ENCODE results near the gene MARCO.

The MARCO gene, protein sequence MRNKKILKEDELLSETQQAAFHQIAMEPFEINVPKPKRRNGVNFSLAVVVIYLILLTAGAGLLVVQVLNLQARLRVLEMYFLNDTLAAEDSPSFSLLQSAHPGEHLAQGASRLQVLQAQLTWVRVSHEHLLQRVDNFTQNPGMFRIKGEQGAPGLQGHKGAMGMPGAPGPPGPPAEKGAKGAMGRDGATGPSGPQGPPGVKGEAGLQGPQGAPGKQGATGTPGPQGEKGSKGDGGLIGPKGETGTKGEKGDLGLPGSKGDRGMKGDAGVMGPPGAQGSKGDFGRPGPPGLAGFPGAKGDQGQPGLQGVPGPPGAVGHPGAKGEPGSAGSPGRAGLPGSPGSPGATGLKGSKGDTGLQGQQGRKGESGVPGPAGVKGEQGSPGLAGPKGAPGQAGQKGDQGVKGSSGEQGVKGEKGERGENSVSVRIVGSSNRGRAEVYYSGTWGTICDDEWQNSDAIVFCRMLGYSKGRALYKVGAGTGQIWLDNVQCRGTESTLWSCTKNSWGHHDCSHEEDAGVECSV

DNA sequence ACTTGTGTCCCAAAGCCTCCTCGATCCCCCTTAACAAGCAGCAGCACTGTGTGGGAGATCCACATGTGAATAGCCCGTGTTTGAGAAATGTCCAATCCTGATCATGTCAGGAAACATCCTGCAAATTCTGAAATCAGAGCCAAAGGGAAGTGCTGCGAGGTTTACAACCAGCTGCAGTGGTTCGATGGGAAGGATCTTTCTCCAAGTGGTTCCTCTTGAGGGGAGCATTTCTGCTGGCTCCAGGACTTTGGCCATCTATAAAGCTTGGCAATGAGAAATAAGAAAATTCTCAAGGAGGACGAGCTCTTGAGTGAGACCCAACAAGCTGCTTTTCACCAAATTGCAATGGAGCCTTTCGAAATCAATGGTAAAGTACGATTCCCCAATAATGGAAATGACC is at the start of gene MARCO:
TSS of gene MARCO (plus strand) at position 164 of the 400 bp plus-strand sequence. CDS start at position 271, 107 bp downstream.
- no peak for DNase-seq (ENCODE audit: low read depth in 2 of 2)

DNA sequence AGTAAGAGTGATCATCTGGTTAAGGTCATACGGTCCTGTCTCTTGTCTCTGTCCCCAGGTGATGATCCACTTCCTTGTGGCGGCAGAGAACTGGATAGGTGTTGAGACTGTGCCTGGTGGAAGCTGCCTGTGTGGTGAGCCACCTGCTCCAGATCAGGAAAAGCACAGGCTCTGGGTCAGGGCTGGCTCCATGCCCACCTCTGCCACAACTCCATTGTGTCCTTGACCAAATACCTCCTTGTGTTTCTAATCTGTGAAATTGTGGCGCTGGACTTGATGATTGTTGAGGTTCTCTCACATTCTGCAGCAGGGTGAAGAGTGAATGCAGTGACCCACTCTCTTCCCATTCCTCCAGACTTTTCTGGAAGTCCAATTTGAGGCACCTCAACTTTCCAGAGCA is 48.9 kb upstream of the MARCO start:
- no peak for DNase-seq (ENCODE audit: low read depth in 2 of 2)

- DNase-seq (ENCODE audit: low read depth in 2 of 2): no peak
Measured at GRCh38 chr2:118902266-118903028, 39.5 kb upstream of the MARCO start.

DNA sequence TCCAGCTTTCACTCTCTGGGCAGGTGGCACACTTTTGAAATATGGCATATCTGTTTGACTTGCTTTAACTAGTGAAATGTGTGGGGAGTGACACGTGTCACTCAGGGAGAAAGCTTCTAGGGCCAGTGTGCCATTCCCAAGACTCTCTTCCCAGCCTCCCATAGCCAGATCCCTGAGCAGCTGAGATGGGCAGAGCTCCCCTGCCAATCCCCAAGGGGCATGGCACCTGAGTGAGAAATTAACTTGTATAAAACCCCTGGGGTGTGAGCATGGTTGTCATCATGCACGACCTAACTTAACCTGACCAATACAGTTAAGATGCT is 39.0 kb upstream of the MARCO start:
- DNase-seq (ENCODE audit: low read depth in 2 of 2): no peak

GRCh38 chr2:118903551-118904479 is 38.2 kb upstream of the MARCO start:
- no peak for DNase-seq (ENCODE audit: low read depth in 2 of 2)

GRCh38 chr2:118905206-118905605 is 36.8 kb upstream of the MARCO start:
- DNase-seq (ENCODE audit: low read depth in 2 of 2): no peak

- DNase-seq (ENCODE audit: low read depth in 2 of 2): no peak
Measured at GRCh38 chr2:118906186-118906585, 35.8 kb upstream of the MARCO start.

DNA sequence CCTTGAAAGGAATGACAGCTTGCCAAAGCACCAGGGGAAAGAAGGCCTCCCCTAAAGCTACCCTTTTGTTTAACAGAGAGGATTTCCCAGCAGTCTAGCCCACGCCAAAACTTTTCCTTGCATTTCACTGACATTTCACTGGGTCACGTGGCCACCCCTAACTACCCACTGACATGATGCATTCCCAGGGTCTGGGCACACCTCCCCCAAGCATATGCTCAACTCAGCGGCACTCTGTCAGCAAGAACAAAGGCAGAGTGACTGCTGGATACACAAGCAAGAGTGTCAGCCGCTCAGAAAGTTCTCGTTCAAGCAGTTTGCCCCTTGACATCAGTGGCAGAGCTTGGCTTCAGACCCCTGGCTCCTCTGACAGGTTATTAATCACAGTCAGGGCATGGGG is 34.2 kb upstream of the MARCO start:
- no peak for DNase-seq (ENCODE audit: low read depth in 2 of 2)

- DNase-seq (ENCODE audit: low read depth in 2 of 2): no peak
Measured at GRCh38 chr2:118909191-118909590, 32.8 kb upstream of the MARCO start.

- no peak for DNase-seq (ENCODE audit: low read depth in 2 of 2)
Measured at GRCh38 chr2:118911166-118911856, 30.7 kb upstream of the MARCO start.

GRCh38 chr2:118911936-118912335 is 30.1 kb upstream of the MARCO start:
- DNase-seq (ENCODE audit: low read depth in 2 of 2): no peak

- DNase-seq (ENCODE audit: low read depth in 2 of 2): no peak
Measured at GRCh38 chr2:118913131-118913802, 28.7 kb upstream of the MARCO start.

DNA sequence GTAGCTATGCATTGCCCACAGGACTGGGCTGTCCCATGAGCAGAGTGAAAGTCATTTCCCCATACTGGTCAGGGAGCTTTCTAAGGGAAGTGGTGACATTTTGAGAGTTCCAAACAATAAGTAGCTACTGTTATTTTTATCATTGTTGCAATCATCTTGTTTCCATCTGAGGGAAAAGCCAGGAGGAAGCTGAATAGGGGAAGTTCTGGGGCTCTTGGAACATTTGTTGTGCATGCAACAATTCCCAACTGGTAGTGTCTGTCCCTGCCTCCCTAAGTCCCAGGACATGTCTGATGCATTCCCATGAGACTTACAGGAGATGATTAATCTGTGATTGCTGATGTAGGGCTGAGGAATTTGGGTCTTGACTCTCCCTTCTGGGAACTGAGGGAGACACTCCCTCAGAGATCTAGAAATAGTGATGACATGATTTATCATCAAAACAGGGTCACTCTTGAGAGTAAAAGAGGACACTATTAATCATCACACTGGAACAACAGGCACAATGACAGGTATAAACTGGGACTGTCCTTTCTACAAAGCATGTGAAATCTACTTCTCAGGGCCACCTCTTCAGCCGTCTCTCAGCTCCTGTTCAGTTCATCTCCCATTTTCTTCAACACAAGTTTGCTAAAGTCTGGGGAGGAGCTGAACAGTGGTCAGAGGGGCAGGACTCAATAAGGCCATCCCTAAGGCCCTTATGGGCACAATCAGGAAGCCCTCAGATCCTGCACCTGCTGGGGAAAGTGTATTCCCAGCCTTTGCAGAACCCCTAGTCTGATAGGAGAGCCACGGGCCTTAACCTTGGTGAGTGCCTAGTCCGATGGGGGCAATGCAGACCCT is 28.0 kb upstream of the MARCO start:
- no peak for DNase-seq (ENCODE audit: low read depth in 2 of 2)

GRCh38 chr2:118914721-118915453 is 27.1 kb upstream of the MARCO start:
- no peak for DNase-seq (ENCODE audit: low read depth in 2 of 2)

- no peak for DNase-seq (ENCODE audit: low read depth in 2 of 2)
Measured at GRCh38 chr2:118918017-118918416, 24.0 kb upstream of the MARCO start.

DNA sequence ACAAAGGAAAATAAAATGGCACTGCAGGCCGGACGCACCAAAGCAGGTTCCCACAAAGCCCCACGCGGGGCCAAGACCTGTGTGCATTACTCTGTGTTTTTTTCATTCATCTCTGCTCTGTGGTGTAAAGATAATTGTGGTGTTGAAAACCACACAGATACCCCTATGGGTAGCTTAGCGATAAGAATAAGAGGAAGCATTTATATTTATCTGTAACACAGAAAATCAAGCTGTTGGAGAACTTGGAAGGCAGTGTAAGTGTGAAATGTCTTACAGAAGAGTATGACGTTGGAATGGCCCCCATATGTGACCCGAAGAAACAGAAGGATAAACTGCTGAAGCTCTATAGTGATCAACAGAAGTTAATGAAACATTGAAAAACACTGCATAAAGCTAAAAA is 20.3 kb upstream of the MARCO start:
- no peak for DNase-seq (ENCODE audit: low read depth in 2 of 2)

DNA sequence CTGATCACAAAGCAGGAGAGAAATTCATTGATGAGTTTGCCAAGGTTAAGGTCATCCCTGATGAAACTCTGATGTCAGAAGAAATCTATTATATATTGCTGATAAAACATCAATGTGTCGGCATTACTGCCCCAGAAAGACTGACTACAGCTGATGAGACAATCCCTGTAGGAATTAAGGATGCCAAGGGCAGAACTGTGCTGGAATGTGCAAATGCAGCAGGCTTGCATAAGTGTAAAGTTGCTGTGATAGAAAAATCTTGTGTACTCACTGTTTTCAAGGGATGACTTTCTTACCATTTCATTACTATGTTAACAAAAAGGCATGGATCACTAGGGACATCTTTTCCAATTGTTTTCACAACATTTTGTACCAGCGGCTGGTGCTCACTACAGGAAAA is 19.7 kb upstream of the MARCO start:
- DNase-seq (ENCODE audit: low read depth in 2 of 2): no peak

GRCh38 chr2:118923371-118923770 is 18.6 kb upstream of the MARCO start:
- DNase-seq (ENCODE audit: low read depth in 2 of 2): no peak

GRCh38 chr2:118925476-118925875 is 16.5 kb upstream of the MARCO start:
- DNase-seq (ENCODE audit: low read depth in 2 of 2): no peak

Measured in stimulated activated CD8-positive, alpha-beta memory T cell treated with anti-CD3 and anti-CD28 coated beads, Interleukin-7, amount 100 ng/mL, for 4 hours (primary cell).